ENCODE data around the gene USP3.
A peak's percentile ranks its signal among the peaks of the same experiment; 100 is the strongest.

Gene USP3

DNA sequence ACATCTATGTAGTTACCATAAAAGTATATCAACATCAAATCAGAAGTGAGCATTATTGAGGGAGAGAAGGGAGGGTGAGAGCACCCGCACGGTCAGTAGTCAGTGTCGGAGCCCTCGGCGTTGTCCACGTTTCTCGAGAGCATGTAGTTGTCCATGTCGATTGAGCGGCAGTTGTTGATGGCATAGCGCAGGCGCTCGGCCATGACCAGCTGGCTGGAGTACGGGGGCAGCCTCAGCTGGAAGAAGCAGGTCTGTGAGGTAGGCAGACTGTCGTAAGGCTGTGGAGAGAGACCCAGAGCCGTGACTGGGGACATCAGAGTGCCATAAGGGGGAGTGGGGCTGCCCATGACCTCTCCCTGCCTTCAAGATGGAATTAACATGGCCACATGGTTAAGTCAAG, 104.6 kb downstream of the USP3 start:
- Histone ChIP-seq H3K36me3 (ENCODE audit: control insufficient read depth, low read length) (peaks cover 34% of the 10 kb centered on the region), H3K9me2 (replicated peaks; ENCODE audit: control insufficient read depth, low read length) (no peaks in the 10 kb centered on the region), H4K20me1 (ENCODE audit: control insufficient read depth, insufficient read depth, low read depth, low read length) (no peaks in the 10 kb centered on the region), H3K79me2 (ENCODE audit: control insufficient read depth, low read length) (no peaks in the 10 kb centered on the region), H3K27ac (ENCODE audit: low read depth, low read length) (no peak overlapping the region), H3F3A (ENCODE audit: control insufficient read depth, insufficient read depth) (0 out of 2 replicates have a peak, but pooled peaks cover 6% of the 10 kb centered on the region), H3K4me1 (ENCODE audit: control insufficient read depth, low read length) (peaks cover 35% of the 10 kb centered on the region), H3K9me3 (ENCODE audit: control insufficient read depth, insufficient read depth, low read length) (no peaks in the 10 kb centered on the region), H3K4me2 (ENCODE audit: low read length) (no peak overlapping the region), H3K27me3 (ENCODE audit: control insufficient read depth, low read length) (no peaks in the 10 kb centered on the region), H3K4me3 (ENCODE audit: low read length) (no peak overlapping the region)
- TF ChIP-seq EZH2phosphoT487 (IDR thresholded peaks at IDR 0.05; ENCODE audit: borderline replicate concordance, low read length), result no peak
- TF ChIP-seq, protein P1, sequence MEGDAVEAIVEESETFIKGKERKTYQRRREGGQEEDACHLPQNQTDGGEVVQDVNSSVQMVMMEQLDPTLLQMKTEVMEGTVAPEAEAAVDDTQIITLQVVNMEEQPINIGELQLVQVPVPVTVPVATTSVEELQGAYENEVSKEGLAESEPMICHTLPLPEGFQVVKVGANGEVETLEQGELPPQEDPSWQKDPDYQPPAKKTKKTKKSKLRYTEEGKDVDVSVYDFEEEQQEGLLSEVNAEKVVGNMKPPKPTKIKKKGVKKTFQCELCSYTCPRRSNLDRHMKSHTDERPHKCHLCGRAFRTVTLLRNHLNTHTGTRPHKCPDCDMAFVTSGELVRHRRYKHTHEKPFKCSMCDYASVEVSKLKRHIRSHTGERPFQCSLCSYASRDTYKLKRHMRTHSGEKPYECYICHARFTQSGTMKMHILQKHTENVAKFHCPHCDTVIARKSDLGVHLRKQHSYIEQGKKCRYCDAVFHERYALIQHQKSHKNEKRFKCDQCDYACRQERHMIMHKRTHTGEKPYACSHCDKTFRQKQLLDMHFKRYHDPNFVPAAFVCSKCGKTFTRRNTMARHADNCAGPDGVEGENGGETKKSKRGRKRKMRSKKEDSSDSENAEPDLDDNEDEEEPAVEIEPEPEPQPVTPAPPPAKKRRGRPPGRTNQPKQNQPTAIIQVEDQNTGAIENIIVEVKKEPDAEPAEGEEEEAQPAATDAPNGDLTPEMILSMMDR (IDR thresholded peaks at IDR 0.05; ENCODE audit: low read depth, low read length, poor library complexity, severe bottlenecking), result no peak

DNA sequence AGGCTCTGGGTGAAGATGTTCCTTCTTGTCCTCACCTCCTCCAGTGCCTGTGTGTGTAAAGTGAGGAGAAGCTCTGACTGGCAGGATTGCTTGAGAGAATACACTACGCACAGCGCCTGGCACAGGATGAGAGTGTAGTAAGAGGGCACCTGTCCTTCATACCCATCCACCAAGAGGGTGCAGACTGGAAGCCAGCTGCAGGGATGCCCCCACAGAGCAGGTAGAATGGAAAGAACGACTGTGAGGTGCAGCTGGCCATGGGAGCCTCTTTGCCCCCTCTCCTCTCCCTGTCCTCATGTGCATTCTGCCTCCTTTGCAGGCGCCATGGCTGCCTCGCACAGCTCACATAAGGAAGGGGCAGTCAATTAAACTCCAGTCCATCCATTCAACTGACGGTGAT, 105.1 kb downstream of the USP3 start:
- TF ChIP-seq, protein P1 (IDR thresholded peaks at IDR 0.05; ENCODE audit: low read depth, low read length, poor library complexity, severe bottlenecking), result no peak
- no peak for TF ChIP-seq EZH2phosphoT487 (IDR thresholded peaks at IDR 0.05; ENCODE audit: borderline replicate concordance, low read length)
- Histone ChIP-seq H3F3A (ENCODE audit: control insufficient read depth, insufficient read depth) (0 out of 2 replicates have a peak, but pooled peaks cover 6% of the 10 kb centered on the region), H3K9me3 (ENCODE audit: control insufficient read depth, insufficient read depth, low read length) (no peaks in the 10 kb centered on the region), H3K79me2 (ENCODE audit: control insufficient read depth, low read length) (no peaks in the 10 kb centered on the region), H3K9me2 (replicated peaks; ENCODE audit: control insufficient read depth, low read length) (no peaks in the 10 kb centered on the region), H3K4me3 (ENCODE audit: low read length) (no peak overlapping the region), H3K27ac (ENCODE audit: low read depth, low read length) (no peak overlapping the region), H3K36me3 (ENCODE audit: control insufficient read depth, low read length) (peaks cover 34% of the 10 kb centered on the region), H3K4me2 (ENCODE audit: low read length) (no peak overlapping the region; the same call in 1 of the 2 replicates), H3K27me3 (ENCODE audit: control insufficient read depth, low read length) (no peaks in the 10 kb centered on the region), H4K20me1 (ENCODE audit: control insufficient read depth, insufficient read depth, low read depth, low read length) (no peaks in the 10 kb centered on the region), H3K4me1 (ENCODE audit: control insufficient read depth, low read length) (peaks cover 32% of the 10 kb centered on the region)

DNA sequence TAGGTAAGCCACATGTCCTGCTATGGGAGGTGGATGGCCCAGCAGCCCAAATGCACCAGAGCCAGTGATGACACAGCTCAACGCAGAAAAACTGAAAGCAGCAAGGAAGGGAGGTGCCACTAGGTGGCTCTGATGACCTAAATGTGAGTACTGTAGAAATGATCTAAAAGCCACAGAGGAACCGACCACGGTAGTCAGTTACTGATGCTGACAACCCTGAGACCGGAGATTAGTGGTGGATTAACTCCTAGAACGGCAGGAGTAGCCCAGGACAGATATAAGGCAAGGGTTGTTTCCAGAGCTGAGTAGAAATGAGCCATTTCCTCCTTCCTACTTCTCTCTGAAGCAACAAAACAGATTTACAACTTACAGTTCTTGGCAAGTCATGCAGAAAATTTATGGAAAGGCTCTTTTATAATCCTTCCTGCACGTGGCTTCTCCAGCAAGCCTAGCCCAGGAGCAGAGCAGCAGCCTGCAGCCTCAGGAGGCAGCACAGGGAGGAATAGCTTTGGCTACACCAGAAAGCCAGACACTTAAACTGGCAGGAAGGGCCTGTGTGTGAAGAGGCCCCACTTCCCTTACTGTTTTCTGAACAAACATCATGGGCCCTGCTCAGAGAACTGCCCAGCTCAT, 105.9 kb downstream of the USP3 start:
- H3K27me3 ChIP-seq (ENCODE audit: control insufficient read depth, low read length), result no peaks in the 10 kb centered on the region
- peak overlapping the region; percentile 54 for H3K27ac ChIP-seq (ENCODE audit: low read depth, low read length)
- H3K4me1 ChIP-seq (ENCODE audit: control insufficient read depth, low read length), result peaks cover 32% of the 10 kb centered on the region
- H3K79me2 ChIP-seq (ENCODE audit: control insufficient read depth, low read length), result no peaks in the 10 kb centered on the region
- H3K4me2 ChIP-seq (ENCODE audit: low read length), result peak overlapping the region; percentile 69
- H4K20me1 ChIP-seq (ENCODE audit: control insufficient read depth, insufficient read depth, low read depth, low read length), result no peaks in the 10 kb centered on the region
- TF ChIP-seq, protein P1 (IDR thresholded peaks at IDR 0.05; ENCODE audit: low read depth, low read length, poor library complexity, severe bottlenecking), result peak; percentile 89
- TF ChIP-seq EZH2phosphoT487 (IDR thresholded peaks at IDR 0.05; ENCODE audit: borderline replicate concordance, low read length), result no peak
- peaks cover 41% of the 10 kb centered on the region for H3K36me3 ChIP-seq (ENCODE audit: control insufficient read depth, low read length)
- H3F3A ChIP-seq (ENCODE audit: control insufficient read depth, insufficient read depth), result 0 out of 2 replicates have a peak, but pooled peaks cover 6% of the 10 kb centered on the region
- no peaks in the 10 kb centered on the region for H3K9me3 ChIP-seq (ENCODE audit: control insufficient read depth, insufficient read depth, low read length)
- H3K4me3 ChIP-seq (ENCODE audit: low read length), result peak overlapping the region; percentile 42
- H3K9me2 ChIP-seq (replicated peaks; ENCODE audit: control insufficient read depth, low read length), result no peaks in the 10 kb centered on the region

Measured in DOHH2 (cell line).